Natural killer cell (primary cell): ENCODE data around the gene PPY. TPM values are rescaled to one million over a fixed set of nuclear protein-coding genes. Genes with fewer than 3 reads are reported as not detected.
"Not testable (repeated sequence)": the region's sequence is repeated elsewhere in the genome, so short reads cannot be mapped to it uniquely, and the experiment has no call there.

Experiments used
- ATAC-seq, 3 donors: fragments of 150-1000 bp in 2 of 3; fragments of 200-7000 bp in 1 of 3; cut with Tn5 transposase; 1 replicate in 1 of 3; 2 replicates in 2 of 3; pipeline ENCODE4 v1.10.0; 2021; ENCODE audit warnings: mild to moderate bottlenecking in 2 of 3, moderate library complexity in 2 of 3
- DNase-seq, 2 donors: peaks; one replicate each; pipeline versions ENCODE4 v3.0.0 to v3.0.0-alpha.2; 2013 to 2021; ENCODE audit warnings: mixed read lengths in 1 of 2
- H3K27ac ChIP-seq: one replicate; pipeline ENCODE4 v1.5.1; 2013; ENCODE audit warnings: mild to moderate bottlenecking, low read length
- H3K27me3 ChIP-seq: one replicate; pipeline ENCODE4 v1.6.1; 2013; ENCODE audit warnings: low read length; ENCODE audit not compliant: control insufficient read depth, insufficient read depth
- H3K36me3 ChIP-seq: one replicate; pipeline ENCODE4 v1.6.1; 2013; ENCODE audit warnings: low read length; ENCODE audit not compliant: control insufficient read depth, insufficient read depth
- H3K4me1 ChIP-seq: one replicate; pipeline ENCODE4 v1.6.1; 2013; ENCODE audit warnings: low read length; ENCODE audit not compliant: control insufficient read depth, insufficient read depth
- H3K4me3 ChIP-seq: one replicate; pipeline ENCODE4 v1.5.1; 2013; ENCODE audit warnings: low read length
- H3K9me3 ChIP-seq: one replicate; pipeline ENCODE4 v1.6.1; 2013; ENCODE audit warnings: low read length; ENCODE audit not compliant: control insufficient read depth, insufficient read depth
- H3K27ac Mint-ChIP-seq, 2 donors: one replicate each; pipeline ENCODE4 v1.8.0; 2022; ENCODE audit warnings: mild to moderate bottlenecking in 2 of 2, mixed read lengths in 2 of 2, moderate library complexity in 1 of 2
- H3K27me3 Mint-ChIP-seq, 2 donors: one replicate each; pipeline ENCODE4 v1.8.0; 2022; ENCODE audit warnings: low read depth in 2 of 2, mixed read lengths in 2 of 2
- H3K36me3 Mint-ChIP-seq: one replicate; pipeline ENCODE4 v1.8.0; 2022; ENCODE audit warnings: mixed read lengths
- H3K4me1 Mint-ChIP-seq, 2 donors: one replicate each; pipeline ENCODE4 v1.8.0; 2022; ENCODE audit warnings: mixed read lengths in 2 of 2
- H3K4me3 Mint-ChIP-seq: one replicate; pipeline ENCODE4 v1.8.0; 2022; ENCODE audit warnings: mild to moderate bottlenecking, moderate library complexity, mixed read lengths
- H3K9me3 Mint-ChIP-seq, 2 donors: one replicate each; pipeline ENCODE4 v1.8.0; 2022; ENCODE audit warnings: mixed read lengths in 2 of 2
- WGBS: methylation state at CpG from one replicate; pipeline ENCODE4 v1.1.7; 2013; ENCODE audit warnings: missing lambda C conversion rate; ENCODE audit not compliant: insufficient coverage; 5-methylcytosine and 5-hydroxymethylcytosine counted together
- intact Hi-C: fragments of 100-400 bp; cut with micrococcal nuclease; formaldehyde crosslinking; loops from one replicate; pipeline ENCODE4 v1.14.2; 2022
- total RNA-seq, 4 donors: library from RNA; stranded (reverse); fragments of 120-200 nt in 1 of 4; gene quantifications; one replicate each; pipeline versions ENCODE4 v1.2.3 to v1.2.4, GENCODE V29; 2013 to 2022
- TF ChIP-seq, protein P1 (sequence below): fragments of 200-600 bp; IDR thresholded peaks from one replicate; pipeline ENCODE4 v1.8.0; 2022; ENCODE audit warnings: antibody characterized with exemption

PPY gene
- total RNA-seq, 3 donors from 2014 or later (not counting 1 experiment from before 2014, with no cell fraction given), result not detected

GRCh38 chr17:43974382-43975266 is 32.3 kb upstream of the PPY start:
- 78% methylated on average over 12 of the region's 14 CpGs for WGBS
- no peak for DNase-seq
- no peak for ATAC-seq
- Histone ChIP-seq H3K4me1 (no peaks in the 10 kb centered on the region), H3K36me3 (no peaks in the 10 kb centered on the region), H3K4me3 (no peak overlapping the region), H3K27ac (no peak overlapping the region), H3K27me3 (no peaks in the 10 kb centered on the region), H3K9me3 (no peaks in the 10 kb centered on the region)
- peaks cover 13 to 36% of the 10 kb centered on the region in 2 donors for H3K27me3 Mint-ChIP-seq
- no peaks in the 10 kb centered on the region for H3K9me3 Mint-ChIP-seq
- no peak overlapping the region for H3K4me3 Mint-ChIP-seq
- H3K4me1 Mint-ChIP-seq, result no peaks in the 10 kb centered on the region
- TF ChIP-seq, protein P1, sequence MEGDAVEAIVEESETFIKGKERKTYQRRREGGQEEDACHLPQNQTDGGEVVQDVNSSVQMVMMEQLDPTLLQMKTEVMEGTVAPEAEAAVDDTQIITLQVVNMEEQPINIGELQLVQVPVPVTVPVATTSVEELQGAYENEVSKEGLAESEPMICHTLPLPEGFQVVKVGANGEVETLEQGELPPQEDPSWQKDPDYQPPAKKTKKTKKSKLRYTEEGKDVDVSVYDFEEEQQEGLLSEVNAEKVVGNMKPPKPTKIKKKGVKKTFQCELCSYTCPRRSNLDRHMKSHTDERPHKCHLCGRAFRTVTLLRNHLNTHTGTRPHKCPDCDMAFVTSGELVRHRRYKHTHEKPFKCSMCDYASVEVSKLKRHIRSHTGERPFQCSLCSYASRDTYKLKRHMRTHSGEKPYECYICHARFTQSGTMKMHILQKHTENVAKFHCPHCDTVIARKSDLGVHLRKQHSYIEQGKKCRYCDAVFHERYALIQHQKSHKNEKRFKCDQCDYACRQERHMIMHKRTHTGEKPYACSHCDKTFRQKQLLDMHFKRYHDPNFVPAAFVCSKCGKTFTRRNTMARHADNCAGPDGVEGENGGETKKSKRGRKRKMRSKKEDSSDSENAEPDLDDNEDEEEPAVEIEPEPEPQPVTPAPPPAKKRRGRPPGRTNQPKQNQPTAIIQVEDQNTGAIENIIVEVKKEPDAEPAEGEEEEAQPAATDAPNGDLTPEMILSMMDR, result no peak
- intact Hi-C loops, result no loop called here
- no peaks in the 10 kb centered on the region for H3K36me3 Mint-ChIP-seq
- H3K27ac Mint-ChIP-seq, result no peak overlapping the region

DNA sequence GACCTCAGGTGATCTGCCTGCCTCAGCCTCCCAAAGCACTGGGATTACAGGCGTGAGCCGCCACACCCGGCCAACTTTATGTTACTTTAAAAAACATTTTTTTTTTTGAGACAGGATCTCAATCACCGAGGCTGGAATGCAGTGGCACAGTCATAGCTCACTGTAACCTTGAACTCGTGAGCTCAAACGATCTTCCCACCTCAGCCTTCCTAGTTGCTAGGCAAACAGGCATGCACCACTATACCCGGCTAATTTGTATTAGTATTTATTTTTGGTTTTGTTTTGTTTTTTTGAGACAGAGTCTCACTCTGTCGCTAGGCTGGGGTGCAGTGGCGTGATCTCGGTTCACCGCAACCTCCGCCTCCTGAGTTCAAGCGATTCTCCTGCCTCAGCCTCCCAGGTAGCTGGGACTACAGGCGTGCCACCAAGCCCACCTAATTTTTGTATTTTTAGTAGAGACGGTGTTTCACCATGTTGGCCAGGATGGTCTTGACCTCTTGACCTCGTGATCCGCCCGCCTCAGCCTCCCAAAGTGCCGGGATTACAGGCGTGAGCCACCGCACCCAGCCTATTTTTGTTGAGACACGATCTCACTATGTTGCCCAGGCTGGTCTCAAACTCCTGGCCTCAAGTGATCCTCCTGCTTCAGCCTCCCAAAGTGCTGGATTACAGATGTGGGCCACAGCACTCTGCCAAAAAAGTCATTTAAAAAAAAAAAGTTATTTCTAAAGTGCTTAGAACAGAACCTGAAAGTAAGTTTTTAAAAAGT is 30.4 kb upstream of the PPY start:
- H3K4me3 Mint-ChIP-seq, H3K36me3 Mint-ChIP-seq, intact Hi-C loops, H3K27ac Mint-ChIP-seq, H3K4me1 Mint-ChIP-seq, H3K4me1 ChIP-seq, H3K4me3 ChIP-seq, H3K9me3 ChIP-seq, H3K9me3 Mint-ChIP-seq, H3K27ac ChIP-seq, H3K36me3 ChIP-seq, DNase-seq, ATAC-seq, H3K27me3 ChIP-seq: not testable (repeated sequence)
- 88% methylated on average over 22 of the region's 22 CpGs for WGBS
- peaks cover 9 to 23% of the 10 kb centered on the region in 2 donors for H3K27me3 Mint-ChIP-seq

- DNase-seq, H3K9me3 ChIP-seq, H3K27ac ChIP-seq, H3K4me3 Mint-ChIP-seq, H3K4me1 ChIP-seq, intact Hi-C loops, H3K36me3 Mint-ChIP-seq, ATAC-seq, H3K9me3 Mint-ChIP-seq, H3K27me3 ChIP-seq, H3K36me3 ChIP-seq, H3K4me1 Mint-ChIP-seq, H3K4me3 ChIP-seq, H3K27ac Mint-ChIP-seq: not testable (repeated sequence)
- peaks cover 6 to 17% of the 10 kb centered on the region in 2 donors for H3K27me3 Mint-ChIP-seq
- no CpG with 5 or more reads among the region's 2 CpGs for WGBS
These were observed 29.2 kb upstream of the PPY start for GRCh38 chr17:43971436-43971835.

- H3K9me3 ChIP-seq, result no peaks in the 10 kb centered on the region
- no peaks in the 10 kb centered on the region for H3K36me3 ChIP-seq
- H3K4me1 Mint-ChIP-seq, result no peaks in the 10 kb centered on the region
- TF ChIP-seq, protein P1, result no peak
- no peaks in the 10 kb centered on the region for H3K27me3 ChIP-seq
- ATAC-seq, result no peak
- DNase-seq, result no peak
- no peaks in the 10 kb centered on the region for H3K36me3 Mint-ChIP-seq
- H3K27ac ChIP-seq, result no peak overlapping the region
- intact Hi-C loops, result no loop called here
- no peaks in the 10 kb centered on the region for H3K9me3 Mint-ChIP-seq
- no peak overlapping the region for H3K27ac Mint-ChIP-seq
- H3K4me1 ChIP-seq, result no peaks in the 10 kb centered on the region
- H3K27me3 Mint-ChIP-seq, result peaks cover 8 to 25% of the 10 kb centered on the region in 2 donors
- no peak overlapping the region for H3K4me3 Mint-ChIP-seq
- WGBS, result 89% methylated on average over 4 of the region's 4 CpGs
- H3K4me3 ChIP-seq, result no peak overlapping the region
These were observed 28.1 kb upstream of the PPY start for GRCh38 chr17:43970366-43970765.
